Breast epithelium (tissue), 4 donors: Measurements from ENCODE around the gene IVL. TPM values are rescaled to one million over a fixed set of nuclear protein-coding genes. Genes with fewer than 3 reads are reported as not detected.

Experiments
- DNase-seq, 2 donors: peaks; one replicate each; pipeline ENCODE4 v3.0.0-alpha.2; 2019; ENCODE audit warnings: low spot score in 2 of 2
- H3K27ac ChIP-seq, 2 donors: fragments of 200-600 bp; sonication (generic) in 1 of 2; one replicate each; pipeline ENCODE4 v1.5.1; 2016 to 2019; ENCODE audit warnings: mild to moderate bottlenecking in 1 of 2
- H3K27me3 ChIP-seq, 2 donors: fragments of 200-600 bp; sonication (generic) in 1 of 2; one replicate each; pipeline versions ENCODE4 v1.5.1 to v1.6.0; 2017 to 2019; ENCODE audit warnings: control low read depth in 1 of 2, mild to moderate bottlenecking in 1 of 2
- H3K36me3 ChIP-seq: fragments of 200-600 bp; one replicate; pipeline ENCODE4 v1.5.1; 2019
- H3K4me1 ChIP-seq, 2 donors: fragments of 200-600 bp; sonication (generic); one replicate each; pipeline ENCODE4 v1.5.1; 2016 to 2019; ENCODE audit warnings: control low read depth in 1 of 2
- H3K4me3 ChIP-seq, 3 donors: fragments of 200-600 bp; sonication (generic); 1 replicate in 2 of 3; 2 replicates in 1 of 3; pipeline ENCODE4 v1.5.1; 2016 to 2019; ENCODE audit warnings: mild to moderate bottlenecking in 3 of 3, moderate library complexity in 2 of 3
- H3K9me3 ChIP-seq, 2 donors: fragments of 200-600 bp; sonication (generic) in 1 of 2; one replicate each; pipeline ENCODE4 v1.5.1; 2016 to 2019; ENCODE audit warnings: control low read depth in 1 of 2
- CTCF ChIP-seq, 3 donors: fragments of 450-650 bp; IDR thresholded peaks; one replicate each; pipeline ENCODE4 v1.5.1; 2016 to 2017; ENCODE audit warnings: antibody characterized with exemption in 3 of 3, mild to moderate bottlenecking in 3 of 3, moderate library complexity in 3 of 3
- POLR2A ChIP-seq: fragments of 450-650 bp; IDR thresholded peaks from one replicate; pipeline ENCODE4 v1.6.1; 2016; ENCODE audit warnings: antibody characterized with exemption, mild to moderate bottlenecking, moderate library complexity
- POLR2AphosphoS5 ChIP-seq, 3 donors: sonication (generic); formaldehyde crosslinking; IDR thresholded peaks; one replicate each; pipeline ENCODE4 v1.6.1; 2017; ENCODE audit warnings: antibody characterized with exemption in 3 of 3
- intact Hi-C: fragments of 100-400 bp; cut with DNase I; formaldehyde crosslinking; loops from one replicate; pipeline ENCODE4 v1.15.1; 2023; ENCODE audit warnings: low total_unique reads
- total RNA-seq, 3 donors: library from RNA; depleted of rRNA; stranded (reverse); fragments of >200 nt; gene quantifications; one replicate each; pipeline ENCODE4 v1.1.0, GENCODE V29; 2016

Gene IVL
- total RNA-seq, 3 donors from 2014 or later = not detected

- TF ChIP-seq CTCF (IDR thresholded peaks at IDR 0.05) (no peak), POLR2A (no peak), POLR2AphosphoS5 (IDR thresholded peaks at IDR 0.05) (no peak)
- Histone ChIP-seq H3K27ac (no peak overlapping the region), H3K9me3 (no peaks in the 10 kb centered on the region), H3K4me3 (no peak overlapping the region), H3K27me3 (no peaks in the 10 kb centered on the region), H3K36me3 (no peaks in the 10 kb centered on the region), H3K4me1 (no peaks in the 10 kb centered on the region)
- intact Hi-C loops = no loop called here
- no peak for DNase-seq
Measured at GRCh38 chr1:152884085-152884484, 24.3 kb upstream of the IVL start.

DNA sequence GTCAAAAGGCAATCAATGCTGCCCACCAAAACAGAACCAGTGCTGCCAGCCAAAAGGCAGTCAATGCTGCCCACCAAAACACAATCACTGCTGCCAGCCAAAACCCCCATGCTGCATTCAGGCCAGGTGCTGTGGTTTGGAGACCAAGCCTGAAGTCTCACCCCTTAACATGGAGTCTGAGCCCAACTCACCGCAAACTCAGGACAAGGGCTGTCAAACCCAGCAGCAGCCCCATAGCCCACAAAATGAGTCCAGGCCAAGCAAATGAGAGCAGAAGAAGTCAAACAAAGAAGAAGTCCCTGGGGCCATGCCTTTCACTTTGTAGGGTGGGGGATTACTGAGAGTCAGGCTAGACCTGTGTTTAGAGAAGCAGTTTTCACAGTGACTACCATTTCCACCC, 23.8 kb upstream of the IVL start:
- no peaks in the 10 kb centered on the region for H3K36me3 ChIP-seq
- intact Hi-C loops = no loop called here

DNA sequence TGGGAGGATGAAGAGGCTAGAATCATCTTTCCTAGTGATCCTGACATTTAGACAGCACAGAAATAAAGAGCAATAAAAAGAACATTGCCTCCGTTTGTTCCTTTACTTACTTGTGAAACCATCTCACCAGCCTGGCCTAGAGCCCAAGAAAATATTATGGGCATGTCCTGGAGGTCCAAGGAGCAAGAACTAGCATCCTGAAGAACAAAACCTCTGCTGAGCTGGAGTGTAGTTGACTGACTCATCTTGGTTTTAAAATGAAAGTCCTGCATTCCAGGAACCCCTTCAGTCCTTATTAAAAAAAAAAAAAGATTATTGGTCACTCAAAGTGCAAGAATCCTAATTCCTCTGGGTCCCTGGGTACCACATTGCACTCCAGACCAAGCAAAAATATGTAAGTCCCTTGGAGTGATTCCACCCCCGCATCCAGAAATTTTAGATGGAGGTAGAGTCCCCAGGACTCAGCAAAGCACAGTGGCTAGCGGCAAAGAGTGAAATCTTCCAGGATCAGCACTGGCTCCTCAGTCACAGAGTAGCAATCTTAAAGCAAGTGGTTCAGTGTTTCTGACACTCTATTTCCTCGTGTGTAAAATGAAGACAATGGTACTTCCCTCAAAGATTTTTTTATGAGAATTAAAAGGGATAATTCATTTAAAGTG, 23.3 kb upstream of the IVL start:
- Histone ChIP-seq H3K27ac (no peak overlapping the region), H3K9me3 (no peaks in the 10 kb centered on the region), H3K4me1 (no peaks in the 10 kb centered on the region), H3K4me3 (no peak overlapping the region), H3K27me3 (no peaks in the 10 kb centered on the region), H3K36me3 (no peaks in the 10 kb centered on the region)
- no peak for DNase-seq
- intact Hi-C loops = no loop called here
- TF ChIP-seq POLR2A = no peak
- TF ChIP-seq POLR2AphosphoS5 (IDR thresholded peaks at IDR 0.05) = no peak
- no peak for TF ChIP-seq CTCF (IDR thresholded peaks at IDR 0.05)

More for the DNA sequence above, 23.8 kb upstream of the IVL start:
- no peak overlapping the region for H3K27ac ChIP-seq
- H3K4me3 ChIP-seq = no peak overlapping the region
- H3K27me3 ChIP-seq = no peaks in the 10 kb centered on the region
- no peak for DNase-seq
- TF ChIP-seq POLR2AphosphoS5 (IDR thresholded peaks at IDR 0.05) (no peak), CTCF (IDR thresholded peaks at IDR 0.05) (no peak), POLR2A (no peak)
- no peaks in the 10 kb centered on the region for H3K4me1 ChIP-seq
- H3K9me3 ChIP-seq = no peaks in the 10 kb centered on the region

DNA sequence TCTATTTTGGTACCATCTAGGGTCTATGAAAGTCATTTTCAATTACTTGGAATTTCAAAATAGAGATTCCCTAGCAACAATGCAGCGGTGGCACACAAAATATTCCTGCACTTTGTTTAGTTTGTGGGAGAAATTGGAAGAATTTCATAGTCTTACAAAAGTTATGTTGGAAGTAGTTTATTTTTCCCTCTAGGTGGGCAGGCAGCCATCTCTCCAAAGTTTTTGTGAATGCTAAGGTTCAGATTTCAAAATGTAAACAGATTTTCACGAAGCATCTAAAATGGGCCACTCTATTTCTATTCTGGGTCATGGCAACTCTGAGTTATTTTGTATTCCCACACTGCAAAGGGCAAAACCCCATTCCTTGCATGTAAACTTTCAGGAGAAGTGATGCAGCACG, 22.3 kb upstream of the IVL start:
- intact Hi-C loops = no loop called here
- no peaks in the 10 kb centered on the region for H3K9me3 ChIP-seq
- TF ChIP-seq POLR2AphosphoS5 (IDR thresholded peaks at IDR 0.05) (no peak), CTCF (IDR thresholded peaks at IDR 0.05) (no peak)
- DNase-seq = no peak
- no peaks in the 10 kb centered on the region for H3K27me3 ChIP-seq
- H3K4me3 ChIP-seq = no peak overlapping the region
- H3K4me1 ChIP-seq = no peaks in the 10 kb centered on the region
- no peak overlapping the region for H3K27ac ChIP-seq
- no peaks in the 10 kb centered on the region for H3K36me3 ChIP-seq

- DNase-seq = no peak
- Histone ChIP-seq H3K9me3 (no peaks in the 10 kb centered on the region), H3K27me3 (no peaks in the 10 kb centered on the region), H3K36me3 (no peaks in the 10 kb centered on the region), H3K4me1 (no peaks in the 10 kb centered on the region), H3K4me3 (no peak overlapping the region), H3K27ac (no peak overlapping the region)
- TF ChIP-seq CTCF (IDR thresholded peaks at IDR 0.05) = no peak
- no peak for TF ChIP-seq POLR2AphosphoS5 (IDR thresholded peaks at IDR 0.05)
- TF ChIP-seq POLR2A = no peak
- intact Hi-C loops = no loop called here
Measured at GRCh38 chr1:152886758-152887409, 21.5 kb upstream of the IVL start.
